GM12878 (cell line): ENCODE data around the gene RHEB.

Source experiments
- EZH2 ChIP-seq: IDR thresholded peaks from 2 replicates; pipeline ENCODE4 v1.6.1; 2012; ENCODE audit warnings: low read depth, mild to moderate bottlenecking, control low read depth, inconsistent platforms, low read length, borderline replicate concordance; ENCODE audit not compliant: control insufficient read depth
- JUNB ChIP-seq: IDR thresholded peaks from 2 replicates; pipeline ENCODE4 v1.6.1; 2016; ENCODE audit warnings: antibody characterized with exemption, mild to moderate bottlenecking
- PML ChIP-seq: IDR thresholded peaks from 2 replicates; pipeline ENCODE4 v1.6.1; 2012; ENCODE audit warnings: low read length, inconsistent platforms
- POU2F2 ChIP-seq: IDR thresholded peaks from 3 replicates; pipeline ENCODE4 v1.6.1; 2011; ENCODE audit warnings: low read depth, mild to moderate bottlenecking, low read length, borderline replicate concordance
- RAD21 ChIP-seq: IDR thresholded peaks from 2 replicates; pipeline ENCODE4 v1.6.1; 2011; ENCODE audit warnings: mild to moderate bottlenecking, low read depth, low read length, moderate library complexity; ENCODE audit not compliant: insufficient read depth
- TAF1 ChIP-seq: IDR thresholded peaks from 2 replicates; pipeline ENCODE4 v1.6.1; 2011; ENCODE audit warnings: mild to moderate bottlenecking, low read depth, low read length, borderline replicate concordance
- TCF12 ChIP-seq: IDR thresholded peaks from 2 replicates; pipeline ENCODE4 v1.6.1; 2011; ENCODE audit warnings: low read depth, mild to moderate bottlenecking, low read length
- ZNF274 ChIP-seq: IDR thresholded peaks from one replicate; pipeline ENCODE4 v1.8.0; 2011; ENCODE audit not compliant: insufficient read length, insufficient read depth
- TF ChIP-seq, protein P1 (sequence below), 3 experiments: IDR thresholded peaks in 2 of 3; conservative IDR thresholded peaks in 1 of 3; 2 replicates each; pipeline ENCODE4 v1.5.1; 2011; ENCODE audit warnings: low read depth in 3 of 3, low read length in 3 of 3, mild to moderate bottlenecking in 3 of 3, control low read depth in 2 of 3, moderate library complexity in 2 of 3, inconsistent platforms in 1 of 3, mixed read lengths in 1 of 3; ENCODE audit not compliant: control insufficient read depth in 2 of 3, insufficient read depth in 1 of 3; ENCODE audit errors: extremely low read depth in 1 of 3
- TF ChIP-seq, protein P2 (sequence below): IDR thresholded peaks from 2 replicates; pipeline ENCODE4 v1.6.1; 2011; ENCODE audit warnings: low read depth, mild to moderate bottlenecking, low read length, moderate library complexity, borderline replicate concordance; ENCODE audit errors: extremely low read depth

DNA sequence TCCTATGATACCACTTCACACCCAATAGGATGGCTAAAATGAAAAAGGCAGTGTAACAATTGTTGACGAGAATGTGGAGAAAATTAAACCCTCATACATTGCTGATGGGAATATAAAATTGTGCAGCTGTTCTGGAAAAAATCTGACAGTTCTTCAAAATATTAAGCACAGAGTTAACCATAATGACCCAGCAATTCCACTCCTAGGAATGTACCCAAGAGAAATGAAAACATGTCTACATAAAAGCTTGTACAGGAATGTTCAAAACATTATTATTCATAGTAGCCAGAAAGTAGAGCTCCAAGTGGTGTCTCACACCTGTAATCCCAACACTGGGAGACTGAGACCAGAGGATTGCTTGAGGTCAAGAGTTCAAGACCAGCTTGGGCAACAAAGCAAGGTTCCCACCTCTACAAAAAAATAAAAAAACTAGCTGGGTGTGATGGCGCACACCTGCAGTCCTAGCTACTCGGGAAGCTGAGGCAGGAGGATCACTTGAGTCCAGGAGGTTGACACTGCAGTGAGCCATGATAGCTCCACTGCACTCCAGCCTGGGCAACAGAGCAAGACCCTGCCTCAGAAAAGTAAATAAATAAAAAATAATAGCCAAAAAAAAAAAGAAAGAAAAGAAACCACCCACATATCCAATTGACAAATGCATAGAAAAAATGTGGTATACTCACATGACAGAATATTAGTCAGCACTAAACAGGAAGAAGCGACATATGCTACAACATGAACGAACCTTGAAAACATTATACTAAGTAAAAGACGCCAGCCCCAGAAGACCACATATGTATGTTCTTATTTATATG, 5.0 kb downstream of the RHEB start:
- TF ChIP-seq TCF12: no peak
- no peak for TF ChIP-seq ZNF274
- no peak for TF ChIP-seq TAF1
- no peak for TF ChIP-seq RAD21
- no peak for TF ChIP-seq POU2F2
- no peak for TF ChIP-seq EZH2
- TF ChIP-seq PML: no peak
- TF ChIP-seq JUNB: no peak
- TF ChIP-seq, protein P1, sequence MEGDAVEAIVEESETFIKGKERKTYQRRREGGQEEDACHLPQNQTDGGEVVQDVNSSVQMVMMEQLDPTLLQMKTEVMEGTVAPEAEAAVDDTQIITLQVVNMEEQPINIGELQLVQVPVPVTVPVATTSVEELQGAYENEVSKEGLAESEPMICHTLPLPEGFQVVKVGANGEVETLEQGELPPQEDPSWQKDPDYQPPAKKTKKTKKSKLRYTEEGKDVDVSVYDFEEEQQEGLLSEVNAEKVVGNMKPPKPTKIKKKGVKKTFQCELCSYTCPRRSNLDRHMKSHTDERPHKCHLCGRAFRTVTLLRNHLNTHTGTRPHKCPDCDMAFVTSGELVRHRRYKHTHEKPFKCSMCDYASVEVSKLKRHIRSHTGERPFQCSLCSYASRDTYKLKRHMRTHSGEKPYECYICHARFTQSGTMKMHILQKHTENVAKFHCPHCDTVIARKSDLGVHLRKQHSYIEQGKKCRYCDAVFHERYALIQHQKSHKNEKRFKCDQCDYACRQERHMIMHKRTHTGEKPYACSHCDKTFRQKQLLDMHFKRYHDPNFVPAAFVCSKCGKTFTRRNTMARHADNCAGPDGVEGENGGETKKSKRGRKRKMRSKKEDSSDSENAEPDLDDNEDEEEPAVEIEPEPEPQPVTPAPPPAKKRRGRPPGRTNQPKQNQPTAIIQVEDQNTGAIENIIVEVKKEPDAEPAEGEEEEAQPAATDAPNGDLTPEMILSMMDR (IDR thresholded peaks at IDR 0.05 in 2 of 3, conservative IDR thresholded peaks at IDR 0.05 in 1 of 3; ENCODE audit: control insufficient read depth in 2 of 3, extremely low read depth in 1 of 3, insufficient read depth in 1 of 3, low read depth in 3 of 3, low read length in 3 of 3): no peak
- TF ChIP-seq, protein P2, sequence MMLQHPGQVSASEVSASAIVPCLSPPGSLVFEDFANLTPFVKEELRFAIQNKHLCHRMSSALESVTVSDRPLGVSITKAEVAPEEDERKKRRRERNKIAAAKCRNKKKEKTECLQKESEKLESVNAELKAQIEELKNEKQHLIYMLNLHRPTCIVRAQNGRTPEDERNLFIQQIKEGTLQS: no peak
